ENCODE results near the gene CDYL.

CDYL gene

GRCh38 chr6:4909063-4909706, 133.0 kb downstream of the CDYL start:
- TF ChIP-seq FOXM1 (IDR thresholded peaks at IDR 0.05; ENCODE audit: borderline replicate concordance, low read depth): no peak
- no peak for TF ChIP-seq TAF1 (IDR thresholded peaks at IDR 0.05; ENCODE audit: low read depth)
- TF ChIP-seq MAX (IDR thresholded peaks at IDR 0.05): no peak
- TF ChIP-seq CREB1 (IDR thresholded peaks at IDR 0.05; ENCODE audit: low read depth): no peak
- TF ChIP-seq EGR1 (IDR thresholded peaks at IDR 0.05): no peak
- TF ChIP-seq USF1 (IDR thresholded peaks at IDR 0.05): no peak
- no peak for TF ChIP-seq YY1 (IDR thresholded peaks at IDR 0.05; ENCODE audit: low read depth)
- no peak for TF ChIP-seq CEBPB (IDR thresholded peaks at IDR 0.05)
- no peak for TF ChIP-seq EP300 (IDR thresholded peaks at IDR 0.05; ENCODE audit: borderline replicate concordance)
- no peak for TF ChIP-seq RAD21 (IDR thresholded peaks at IDR 0.05; ENCODE audit: low read depth)
- no peak for TF ChIP-seq TEAD4 (IDR thresholded peaks at IDR 0.05)
- no peak for TF ChIP-seq TCF12 (IDR thresholded peaks at IDR 0.05; ENCODE audit: low read depth)
- no peak for TF ChIP-seq ZBTB7A (IDR thresholded peaks at IDR 0.05; ENCODE audit: low read depth)
- TF ChIP-seq REST (IDR thresholded peaks at IDR 0.05; ENCODE audit: low read depth): no peak
- TF ChIP-seq NFIC (IDR thresholded peaks at IDR 0.05): no peak

- no peak for TF ChIP-seq MAX (IDR thresholded peaks at IDR 0.05)
- TF ChIP-seq RAD21 (IDR thresholded peaks at IDR 0.05; ENCODE audit: low read depth): no peak
- no peak for TF ChIP-seq USF1 (IDR thresholded peaks at IDR 0.05)
- no peak for TF ChIP-seq TAF1 (IDR thresholded peaks at IDR 0.05; ENCODE audit: low read depth)
- no peak for TF ChIP-seq YY1 (IDR thresholded peaks at IDR 0.05; ENCODE audit: low read depth)
- TF ChIP-seq CEBPB (IDR thresholded peaks at IDR 0.05): no peak
Measured at GRCh38 chr6:4910037-4910760, 134.0 kb downstream of the CDYL start.

- no peak for TF ChIP-seq RAD21 (IDR thresholded peaks at IDR 0.05; ENCODE audit: low read depth)
- no peak for TF ChIP-seq EP300 (IDR thresholded peaks at IDR 0.05; ENCODE audit: borderline replicate concordance)
- TF ChIP-seq NFIC (IDR thresholded peaks at IDR 0.05): no peak
- no peak for TF ChIP-seq TAF1 (IDR thresholded peaks at IDR 0.05; ENCODE audit: low read depth)
- no peak for TF ChIP-seq CREB1 (IDR thresholded peaks at IDR 0.05; ENCODE audit: low read depth)
- TF ChIP-seq ZBTB7A (IDR thresholded peaks at IDR 0.05; ENCODE audit: low read depth): no peak
- TF ChIP-seq TCF12 (IDR thresholded peaks at IDR 0.05; ENCODE audit: low read depth): no peak
- TF ChIP-seq TEAD4 (IDR thresholded peaks at IDR 0.05): no peak
- no peak for TF ChIP-seq REST (IDR thresholded peaks at IDR 0.05; ENCODE audit: low read depth)
- no peak for TF ChIP-seq MAX (IDR thresholded peaks at IDR 0.05)
- TF ChIP-seq YY1 (IDR thresholded peaks at IDR 0.05; ENCODE audit: low read depth): no peak
- TF ChIP-seq EGR1 (IDR thresholded peaks at IDR 0.05): no peak
- no peak for TF ChIP-seq USF1 (IDR thresholded peaks at IDR 0.05)
- TF ChIP-seq FOXM1 (IDR thresholded peaks at IDR 0.05; ENCODE audit: borderline replicate concordance, low read depth): no peak
- no peak for TF ChIP-seq CEBPB (IDR thresholded peaks at IDR 0.05)
Measured at GRCh38 chr6:4912559-4912958, 136.4 kb downstream of the CDYL start.

GRCh38 chr6:4913705-4914419, 137.7 kb downstream of the CDYL start:
- no peak for TF ChIP-seq REST (IDR thresholded peaks at IDR 0.05; ENCODE audit: low read depth)
- no peak for TF ChIP-seq CREB1 (IDR thresholded peaks at IDR 0.05; ENCODE audit: low read depth)
- TF ChIP-seq EP300 (IDR thresholded peaks at IDR 0.05; ENCODE audit: borderline replicate concordance): no peak
- TF ChIP-seq TCF12 (IDR thresholded peaks at IDR 0.05; ENCODE audit: low read depth): no peak
- TF ChIP-seq EGR1 (IDR thresholded peaks at IDR 0.05): no peak
- no peak for TF ChIP-seq FOXM1 (IDR thresholded peaks at IDR 0.05; ENCODE audit: borderline replicate concordance, low read depth)

Measured in Ishikawa (cell line).